ENCODE results near the gene RBM19.

The RBM19 gene

GRCh38 chr12:113987261-113988063, 21.3 kb upstream of the RBM19 start:
- no peak for DNase-seq (ENCODE audit: low read depth, low spot score)
- H3K4me3 ChIP-seq (ENCODE audit: insufficient read length, low read depth), result no peak overlapping the region
- no peak overlapping the region for H3K9ac ChIP-seq (ENCODE audit: insufficient read length, low read depth)
- no peaks in the 10 kb centered on the region for H3K9me3 ChIP-seq (ENCODE audit: insufficient read depth, low read length)
- no peaks in the 10 kb centered on the region for H3K36me3 ChIP-seq (ENCODE audit: insufficient read depth, insufficient read length, low read length)
- no peak for TF ChIP-seq YY1 (IDR thresholded peaks at IDR 0.05; ENCODE audit: insufficient read depth, insufficient read length)
- no peak for TF ChIP-seq ZNF274 (IDR thresholded peaks at IDR 0.05; ENCODE audit: low read depth, low read length)
- TF ChIP-seq SUZ12 (IDR thresholded peaks at IDR 0.05; ENCODE audit: extremely low read depth, insufficient read depth, insufficient read length), result no peak
- no peaks in the 10 kb centered on the region for H3K4me1 ChIP-seq (ENCODE audit: insufficient read depth, insufficient read length)
- no peaks in the 10 kb centered on the region for H3K27me3 ChIP-seq (ENCODE audit: insufficient read depth, insufficient read length)

- no peak for DNase-seq (ENCODE audit: low read depth, low spot score)
- Histone ChIP-seq H3K36me3 (ENCODE audit: insufficient read depth, insufficient read length, low read length) (no peaks in the 10 kb centered on the region), H3K9me3 (ENCODE audit: insufficient read depth, low read length) (no peaks in the 10 kb centered on the region), H3K4me3 (ENCODE audit: insufficient read length, low read depth) (no peak overlapping the region), H3K4me1 (ENCODE audit: insufficient read depth, insufficient read length) (no peaks in the 10 kb centered on the region), H3K9ac (ENCODE audit: insufficient read length, low read depth) (no peak overlapping the region), H3K27me3 (ENCODE audit: insufficient read depth, insufficient read length) (peaks cover 8% of the 10 kb centered on the region)
- no peak for TF ChIP-seq SUZ12 (IDR thresholded peaks at IDR 0.05; ENCODE audit: extremely low read depth, insufficient read depth, insufficient read length)
- TF ChIP-seq ZNF274 (IDR thresholded peaks at IDR 0.05; ENCODE audit: low read depth, low read length), result no peak
- TF ChIP-seq YY1 (IDR thresholded peaks at IDR 0.05; ENCODE audit: insufficient read depth, insufficient read length), result no peak
These were observed 18.3 kb upstream of the RBM19 start for GRCh38 chr12:113984464-113984863.

GRCh38 chr12:113983777-113984448, 17.8 kb upstream of the RBM19 start:
- H3K4me1 ChIP-seq (ENCODE audit: insufficient read depth, insufficient read length), result no peaks in the 10 kb centered on the region
- H3K9me3 ChIP-seq (ENCODE audit: insufficient read depth, low read length), result no peaks in the 10 kb centered on the region
- no peak for TF ChIP-seq SUZ12 (IDR thresholded peaks at IDR 0.05; ENCODE audit: extremely low read depth, insufficient read depth, insufficient read length)
- peaks cover 11% of the 10 kb centered on the region for H3K27me3 ChIP-seq (ENCODE audit: insufficient read depth, insufficient read length)
- no peak for DNase-seq (ENCODE audit: low read depth, low spot score)
- no peak overlapping the region for H3K4me3 ChIP-seq (ENCODE audit: insufficient read length, low read depth)
- no peaks in the 10 kb centered on the region for H3K36me3 ChIP-seq (ENCODE audit: insufficient read depth, insufficient read length, low read length)
- no peak overlapping the region for H3K9ac ChIP-seq (ENCODE audit: insufficient read length, low read depth)

- no peak overlapping the region for H3K4me3 ChIP-seq (ENCODE audit: insufficient read length, low read depth)
- DNase-seq (ENCODE audit: low read depth, low spot score), result no peak
- H3K9me3 ChIP-seq (ENCODE audit: insufficient read depth, low read length), result no peaks in the 10 kb centered on the region
- no peaks in the 10 kb centered on the region for H3K36me3 ChIP-seq (ENCODE audit: insufficient read depth, insufficient read length, low read length)
- TF ChIP-seq ZNF274 (IDR thresholded peaks at IDR 0.05; ENCODE audit: low read depth, low read length), result no peak
- no peak overlapping the region for H3K9ac ChIP-seq (ENCODE audit: insufficient read length, low read depth)
- H3K27me3 ChIP-seq (ENCODE audit: insufficient read depth, insufficient read length), result peaks cover 14% of the 10 kb centered on the region
- no peaks in the 10 kb centered on the region for H3K4me1 ChIP-seq (ENCODE audit: insufficient read depth, insufficient read length)
These were observed 17.1 kb upstream of the RBM19 start for GRCh38 chr12:113983265-113983664.

GRCh38 chr12:113981876-113982275, 15.8 kb upstream of the RBM19 start:
- Histone ChIP-seq H3K36me3 (ENCODE audit: insufficient read depth, insufficient read length, low read length) (no peaks in the 10 kb centered on the region), H3K4me1 (ENCODE audit: insufficient read depth, insufficient read length) (no peaks in the 10 kb centered on the region), H3K4me3 (ENCODE audit: insufficient read length, low read depth) (no peak overlapping the region), H3K9me3 (ENCODE audit: insufficient read depth, low read length) (no peaks in the 10 kb centered on the region), H3K27me3 (ENCODE audit: insufficient read depth, insufficient read length) (peaks cover 17% of the 10 kb centered on the region), H3K9ac (ENCODE audit: insufficient read length, low read depth) (no peak overlapping the region)
- TF ChIP-seq SUZ12 (IDR thresholded peaks at IDR 0.05; ENCODE audit: extremely low read depth, insufficient read depth, insufficient read length) (no peak), ZNF274 (IDR thresholded peaks at IDR 0.05; ENCODE audit: low read depth, low read length) (no peak), YY1 (IDR thresholded peaks at IDR 0.05; ENCODE audit: insufficient read depth, insufficient read length) (no peak)
- no peak for DNase-seq (ENCODE audit: low read depth, low spot score)

GRCh38 chr12:113980537-113981337, 14.6 kb upstream of the RBM19 start:
- H3K27me3 ChIP-seq (ENCODE audit: insufficient read depth, insufficient read length), result peaks cover 17% of the 10 kb centered on the region
- TF ChIP-seq SUZ12 (IDR thresholded peaks at IDR 0.05; ENCODE audit: extremely low read depth, insufficient read depth, insufficient read length) (no peak), ZNF274 (IDR thresholded peaks at IDR 0.05; ENCODE audit: low read depth, low read length) (no peak), YY1 (IDR thresholded peaks at IDR 0.05; ENCODE audit: insufficient read depth, insufficient read length) (no peak)
- no peak overlapping the region for H3K4me3 ChIP-seq (ENCODE audit: insufficient read length, low read depth)
- peak; percentile 84 for DNase-seq (ENCODE audit: low read depth, low spot score)
- no peaks in the 10 kb centered on the region for H3K4me1 ChIP-seq (ENCODE audit: insufficient read depth, insufficient read length)
- no peaks in the 10 kb centered on the region for H3K36me3 ChIP-seq (ENCODE audit: insufficient read depth, insufficient read length, low read length)
- no peaks in the 10 kb centered on the region for H3K9me3 ChIP-seq (ENCODE audit: insufficient read depth, low read length)
- H3K9ac ChIP-seq (ENCODE audit: insufficient read length, low read depth), result no peak overlapping the region

GRCh38 chr12:113980054-113980453, 13.9 kb upstream of the RBM19 start:
- no peak overlapping the region for H3K9ac ChIP-seq (ENCODE audit: insufficient read length, low read depth)
- no peak overlapping the region for H3K4me3 ChIP-seq (ENCODE audit: insufficient read length, low read depth)
- H3K4me1 ChIP-seq (ENCODE audit: insufficient read depth, insufficient read length), result no peaks in the 10 kb centered on the region
- no peak for TF ChIP-seq ZNF274 (IDR thresholded peaks at IDR 0.05; ENCODE audit: low read depth, low read length)
- no peak for TF ChIP-seq SUZ12 (IDR thresholded peaks at IDR 0.05; ENCODE audit: extremely low read depth, insufficient read depth, insufficient read length)
- no peak for TF ChIP-seq YY1 (IDR thresholded peaks at IDR 0.05; ENCODE audit: insufficient read depth, insufficient read length)
- H3K27me3 ChIP-seq (ENCODE audit: insufficient read depth, insufficient read length), result peaks cover 17% of the 10 kb centered on the region
- no peak for DNase-seq (ENCODE audit: low read depth, low spot score)
- H3K36me3 ChIP-seq (ENCODE audit: insufficient read depth, insufficient read length, low read length), result no peaks in the 10 kb centered on the region
- no peaks in the 10 kb centered on the region for H3K9me3 ChIP-seq (ENCODE audit: insufficient read depth, low read length)

All from NT2/D1 (cell line).